Neuronal stem cell (in vitro differentiated cells): ENCODE measurements around the gene MYO10.

Experiments used
- DNase-seq: peaks from one replicate; pipeline ENCODE4 v3.0.0-alpha.2; 2013; ENCODE audit warnings: low spot score
- H2AFZ ChIP-seq: one replicate; pipeline ENCODE4 v1.6.1; 2013; ENCODE audit warnings: mild to moderate bottlenecking, low read length, inconsistent platforms
- H2AK5ac ChIP-seq: 2 replicates; pipeline ENCODE4 v1.6.1; 2013; ENCODE audit warnings: low read depth, mild to moderate bottlenecking, inconsistent platforms, low read length, moderate library complexity, mixed read lengths
- H2BK120ac ChIP-seq: 2 replicates; pipeline ENCODE4 v1.6.1; 2013; ENCODE audit warnings: low read depth, mild to moderate bottlenecking, inconsistent platforms, low read length, moderate library complexity, mixed read lengths
- H2BK12ac ChIP-seq: one replicate; pipeline ENCODE4 v1.6.1; 2013; ENCODE audit warnings: low read length, inconsistent platforms
- H2BK15ac ChIP-seq: 2 replicates; pipeline ENCODE4 v1.6.1; 2013; ENCODE audit warnings: mild to moderate bottlenecking, low read length, inconsistent platforms, mixed read lengths
- H2BK5ac ChIP-seq: one replicate; pipeline ENCODE4 v1.6.1; 2013; ENCODE audit warnings: inconsistent platforms, mild to moderate bottlenecking, low read length, moderate library complexity
- H3K14ac ChIP-seq: one replicate; pipeline ENCODE4 v1.6.1; 2013; ENCODE audit warnings: low read length, inconsistent platforms
- H3K18ac ChIP-seq: 2 replicates; pipeline ENCODE4 v1.6.1; 2013; ENCODE audit warnings: low read length, inconsistent platforms
- H3K23ac ChIP-seq: 2 replicates; pipeline ENCODE4 v1.6.1; 2013; ENCODE audit warnings: low read depth, mild to moderate bottlenecking, mixed read lengths, low read length, inconsistent platforms; ENCODE audit not compliant: poor library complexity
- H3K27ac ChIP-seq: replicated peaks from 3 replicates; pipeline ENCODE4 v1.5.1; 2013; ENCODE audit warnings: low read length, inconsistent platforms
- H3K27me3 ChIP-seq, 3 experiments: 2 replicates each; pipeline ENCODE4 v1.6.1; 2013; ENCODE audit warnings: low read length in 3 of 3, mild to moderate bottlenecking in 2 of 3, inconsistent platforms in 1 of 3, low read depth in 1 of 3, mixed read lengths in 1 of 3, moderate library complexity in 1 of 3; ENCODE audit not compliant: control insufficient read depth in 3 of 3, insufficient read depth in 3 of 3
- H3K36me3 ChIP-seq, 2 donors: replicated peaks in 1 of 2; 2 replicates each; pipeline ENCODE4 v1.6.1; 2013; ENCODE audit warnings: low read length in 2 of 2; ENCODE audit not compliant: control insufficient read depth in 2 of 2, insufficient read depth in 2 of 2
- H3K4ac ChIP-seq: 2 replicates; pipeline ENCODE4 v1.6.1; 2013; ENCODE audit warnings: inconsistent platforms, mild to moderate bottlenecking, low read length, moderate library complexity
- H3K4me1 ChIP-seq, 2 donors: 1 replicate in 1 of 2; 2 replicates in 1 of 2; pipeline ENCODE4 v1.6.1; 2013; ENCODE audit warnings: low read length in 2 of 2, low read depth in 1 of 2; ENCODE audit not compliant: control insufficient read depth in 2 of 2, insufficient read depth in 1 of 2
- H3K4me2 ChIP-seq: one replicate; pipeline ENCODE4 v1.6.1; 2013; ENCODE audit warnings: mild to moderate bottlenecking, low read length, inconsistent platforms; ENCODE audit not compliant: insufficient read depth, poor library complexity, severe bottlenecking
- H3K4me3 ChIP-seq, 2 donors: 2 replicates each; pipeline ENCODE4 v1.5.1; 2013; ENCODE audit warnings: low read length in 2 of 2, mild to moderate bottlenecking in 2 of 2, inconsistent platforms in 1 of 2, moderate library complexity in 1 of 2
- H3K79me1 ChIP-seq: one replicate; pipeline ENCODE4 v1.6.1; 2013; ENCODE audit warnings: low read depth, mild to moderate bottlenecking, inconsistent platforms, low read length, moderate library complexity
- H3K9ac ChIP-seq: one replicate; pipeline ENCODE4 v1.6.1; 2013; ENCODE audit warnings: mild to moderate bottlenecking, low read depth, low read length, inconsistent platforms; ENCODE audit not compliant: poor library complexity
- H3K9me3 ChIP-seq, 2 donors: replicated peaks in 1 of 2; 2 replicates each; pipeline versions ENCODE3 to v1.6.1; 2013; ENCODE audit warnings: low read length in 2 of 2, mild to moderate bottlenecking in 2 of 2, inconsistent platforms in 1 of 2, low read depth in 1 of 2, mixed read lengths in 1 of 2, moderate library complexity in 1 of 2; ENCODE audit not compliant: control insufficient read depth in 2 of 2, insufficient read depth in 1 of 2
- H4K8ac ChIP-seq: one replicate; pipeline ENCODE4 v1.6.1; 2013; ENCODE audit warnings: low read depth, mild to moderate bottlenecking, inconsistent platforms, low read length, moderate library complexity
- H4K91ac ChIP-seq: one replicate; pipeline ENCODE4 v1.6.1; 2013; ENCODE audit warnings: low read length, low read depth, mild to moderate bottlenecking, inconsistent platforms; ENCODE audit not compliant: poor library complexity
- WGBS, 2 donors: extraction: QIAGEN DNeasy Blood & Tissue Kit; methylation state at CpG; one replicate each; pipeline ENCODE4 v1.1.7; 2013; ENCODE audit warnings: missing lambda C conversion rate in 2 of 2, mixed read lengths in 1 of 2; ENCODE audit not compliant: insufficient read length in 2 of 2, insufficient replicate concordance in 1 of 2; ENCODE audit errors: extremely low coverage in 2 of 2; 5-methylcytosine and 5-hydroxymethylcytosine counted together

MYO10 gene

DNA sequence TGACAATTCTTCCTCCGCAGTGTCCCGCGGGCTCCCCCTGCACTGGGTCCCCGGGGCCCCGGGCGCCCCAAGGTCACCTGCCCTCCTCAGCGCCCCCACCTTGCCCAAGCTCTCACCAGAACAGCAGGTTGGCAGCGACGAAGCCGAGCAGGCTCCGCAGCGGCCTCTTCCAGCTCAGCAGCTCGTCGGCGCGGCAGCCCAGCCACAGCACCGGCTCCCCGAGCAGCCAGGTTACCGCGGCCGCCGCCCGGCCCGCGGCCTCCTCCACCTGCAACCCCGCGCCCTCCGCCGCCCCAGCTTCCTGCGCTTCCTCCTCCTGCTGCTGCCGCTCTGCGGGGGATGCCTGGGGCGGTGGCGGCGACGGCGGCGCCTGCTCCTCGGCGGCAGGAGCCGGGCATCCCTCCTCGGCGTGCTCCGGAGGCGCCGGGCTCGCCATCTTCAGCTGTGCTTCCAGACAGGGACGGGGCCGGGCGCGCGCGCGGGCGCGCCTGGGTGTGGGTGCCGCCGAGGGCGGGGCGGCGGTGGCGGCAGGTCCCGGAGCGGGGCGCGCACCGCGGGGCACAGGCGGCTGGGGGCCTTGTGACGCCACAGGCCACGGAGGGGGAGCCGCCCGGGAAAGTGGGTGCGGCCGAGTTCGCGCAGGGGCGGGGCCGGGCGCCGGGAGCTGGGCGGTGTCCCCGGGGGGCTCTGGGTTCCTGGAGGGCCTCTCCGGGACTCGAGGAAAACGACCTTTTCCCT is 319.4 kb downstream of the MYO10 start, which contains the start of gene RETREG1:
Gene RETREG1, minus strand, starts transcription at position 462 of the 738 bp plus-strand sequence. Its CDS starts 26 bp downstream, at position 436.
- peaks cover 0 to 4% of the 10 kb centered on the region in 2 donors for H3K9me3 ChIP-seq

DNA sequence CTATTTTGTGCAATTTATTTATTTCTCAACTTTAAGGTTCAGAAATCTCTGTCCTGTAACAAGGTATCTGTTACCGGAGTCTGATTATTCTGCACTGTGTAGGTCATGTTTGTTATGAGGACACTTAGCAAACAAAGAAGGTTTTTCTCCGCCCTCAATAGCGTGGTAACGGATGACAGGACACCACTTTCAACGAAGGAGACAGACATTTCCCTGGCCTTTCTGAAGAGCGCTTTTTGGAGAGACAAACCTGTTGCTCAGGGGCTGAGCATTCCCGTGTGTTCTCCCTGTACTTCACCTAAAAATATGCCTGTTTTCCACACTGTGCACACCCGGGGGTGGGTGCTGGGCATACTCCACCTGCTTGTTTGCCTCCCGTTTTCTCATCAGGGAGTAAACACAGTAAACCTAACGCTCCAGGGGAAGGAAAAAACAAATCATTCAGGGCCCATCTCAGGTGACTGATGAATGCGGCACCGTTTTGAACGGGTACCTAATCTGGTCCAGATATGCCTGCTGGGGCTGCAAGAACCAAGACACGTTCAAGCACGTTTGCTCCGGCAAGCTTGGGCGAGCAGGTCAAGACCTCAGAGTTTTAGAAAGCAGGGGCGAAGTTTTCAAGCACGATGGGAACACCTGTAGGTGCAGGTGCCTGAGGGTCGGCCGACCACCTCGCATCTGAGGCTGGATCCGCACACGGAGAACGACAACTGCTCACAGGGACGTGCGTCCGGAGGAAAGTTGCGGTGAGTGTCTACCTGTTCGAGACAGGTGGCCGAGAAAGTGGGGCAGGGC is 320.1 kb downstream of the MYO10 start:
- Histone ChIP-seq H3K23ac (peak overlapping the region; percentile 44), H2AK5ac (peak overlapping the region; percentile 71), H2BK120ac (no peak overlapping the region), H3K18ac (peak overlapping the region; percentile 65), H3K9me3 (peaks cover 0 to 4% of the 10 kb centered on the region in 2 donors), H4K91ac (no peak overlapping the region), H2BK15ac (no peak overlapping the region), H3K14ac (no peak overlapping the region), H3K9ac (no peak overlapping the region), H3K27ac (no peak overlapping the region), H3K36me3 (no peaks in the 10 kb centered on the region), H2AFZ (peak overlapping the region; percentile 93), H3K4ac (no peak overlapping the region), H3K4me3 (peak overlapping the region; percentile 50 to 94), H3K4me1 (peaks cover 4 to 9% of the 10 kb centered on the region in 2 donors), H3K79me1 (no peaks in the 10 kb centered on the region), H2BK5ac (no peak overlapping the region), H3K27me3 (peaks cover 6 to 67% (median 30%) of the 10 kb centered on the region in 3 experiments), H4K8ac (no peak overlapping the region), H3K4me2 (peak overlapping the region; percentile 94), H2BK12ac (no peak overlapping the region)
- WGBS, 2 donors: no CpG with 5 or more reads among the region's 31 CpGs
- no peak for DNase-seq

More for the DNA sequence above, 319.4 kb downstream of the MYO10 start, which contains the start of gene RETREG1:
- peak within 1 kb of the TSS; percentile 78 for H3K9ac ChIP-seq
- H3K18ac ChIP-seq: peak within 1 kb of the TSS; percentile 90
- peak within 1 kb of the TSS; percentile 43 for H2BK15ac ChIP-seq
- H2AK5ac ChIP-seq: peak within 1 kb of the TSS; percentile 71
- H3K4me3 ChIP-seq: peak within 1 kb of the TSS; percentile 50 to 94
- peak within 1 kb of the TSS; percentile 94 for H3K4me2 ChIP-seq
- H3K23ac ChIP-seq: peak within 1 kb of the TSS; percentile 57
- no peaks in the 10 kb centered on the region for H3K36me3 ChIP-seq
- no peak within 1 kb of the TSS for H2BK5ac ChIP-seq
- H3K14ac ChIP-seq: peak within 1 kb of the TSS; percentile 77
- H3K79me1 ChIP-seq: no peaks in the 10 kb centered on the region
- no CpG with 5 or more reads among the region's 86 CpGs for WGBS, 2 donors
- peak within 1 kb of the TSS; percentile 93 for H2AFZ ChIP-seq
- H4K91ac ChIP-seq: no peak within 1 kb of the TSS
- peaks cover 6 to 75% (median 30%) of the 10 kb centered on the region in 3 experiments for H3K27me3 ChIP-seq
- no peak within 1 kb of the TSS for H4K8ac ChIP-seq
- H3K27ac ChIP-seq: no peak within 1 kb of the TSS
- no peak within 1 kb of the TSS for H3K4ac ChIP-seq
- H2BK120ac ChIP-seq: peak within 1 kb of the TSS; percentile 30
- H3K4me1 ChIP-seq: peaks cover 4 to 9% of the 10 kb centered on the region in 2 donors
- H2BK12ac ChIP-seq: no peak within 1 kb of the TSS
- peak; percentile 49 for DNase-seq

DNA sequence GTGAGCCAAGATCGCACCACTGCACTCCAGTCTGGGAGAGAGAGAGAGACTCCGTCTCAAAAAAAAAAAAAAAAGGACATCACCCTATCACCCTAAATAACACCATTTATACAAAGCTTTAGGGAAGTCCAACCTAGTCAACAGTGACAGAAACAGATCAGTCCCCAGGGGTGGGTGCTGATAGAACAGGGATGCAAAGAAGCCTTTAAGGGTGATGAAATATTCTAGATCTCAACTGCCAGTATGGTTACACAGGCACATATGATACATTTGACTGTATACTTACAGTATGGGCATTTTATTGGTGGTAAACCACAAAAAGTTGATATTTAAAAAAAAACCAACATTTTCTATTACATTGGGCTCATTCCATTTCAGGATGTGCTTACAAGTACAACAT is 324.1 kb downstream of the MYO10 start:
- H3K9me3 ChIP-seq: no peaks in the 10 kb centered on the region
- no peak overlapping the region for H2BK5ac ChIP-seq
- H3K4me2 ChIP-seq: no peak overlapping the region
- no peak overlapping the region for H3K23ac ChIP-seq
- no CpG with 5 or more reads among the region's 2 CpGs for WGBS, 2 donors
- H4K8ac ChIP-seq: no peak overlapping the region
- no peak overlapping the region for H2AK5ac ChIP-seq
- no peak overlapping the region for H2BK15ac ChIP-seq
- no peak overlapping the region for H3K14ac ChIP-seq
- H3K79me1 ChIP-seq: no peaks in the 10 kb centered on the region
- H2BK120ac ChIP-seq: no peak overlapping the region
- H3K9ac ChIP-seq: no peak overlapping the region
- H3K36me3 ChIP-seq: no peaks in the 10 kb centered on the region
- H3K18ac ChIP-seq: no peak overlapping the region
- peaks cover 4 to 9% of the 10 kb centered on the region in 2 donors for H3K4me1 ChIP-seq
- no peak for DNase-seq
- no peak overlapping the region for H2AFZ ChIP-seq
- no peak overlapping the region for H3K4me3 ChIP-seq
- no peak overlapping the region for H3K4ac ChIP-seq
- H3K27ac ChIP-seq: no peak overlapping the region
- H2BK12ac ChIP-seq: no peak overlapping the region
- no peak overlapping the region for H4K91ac ChIP-seq
- H3K27me3 ChIP-seq: peaks cover 6 to 34% (median 18%) of the 10 kb centered on the region in 3 experiments
